HG03565 (cell line): ENCODE data around the gene ZNF583.

ENCODE experiments used
- ATAC-seq: cut with Tn5 transposase; IDR thresholded peaks from one replicate; pipeline ENCODE4 v1.9.1; 2021; ENCODE audit warnings: mild to moderate bottlenecking, moderate library complexity; ENCODE audit not compliant: unreplicated experiment

ZNF583 gene

DNA sequence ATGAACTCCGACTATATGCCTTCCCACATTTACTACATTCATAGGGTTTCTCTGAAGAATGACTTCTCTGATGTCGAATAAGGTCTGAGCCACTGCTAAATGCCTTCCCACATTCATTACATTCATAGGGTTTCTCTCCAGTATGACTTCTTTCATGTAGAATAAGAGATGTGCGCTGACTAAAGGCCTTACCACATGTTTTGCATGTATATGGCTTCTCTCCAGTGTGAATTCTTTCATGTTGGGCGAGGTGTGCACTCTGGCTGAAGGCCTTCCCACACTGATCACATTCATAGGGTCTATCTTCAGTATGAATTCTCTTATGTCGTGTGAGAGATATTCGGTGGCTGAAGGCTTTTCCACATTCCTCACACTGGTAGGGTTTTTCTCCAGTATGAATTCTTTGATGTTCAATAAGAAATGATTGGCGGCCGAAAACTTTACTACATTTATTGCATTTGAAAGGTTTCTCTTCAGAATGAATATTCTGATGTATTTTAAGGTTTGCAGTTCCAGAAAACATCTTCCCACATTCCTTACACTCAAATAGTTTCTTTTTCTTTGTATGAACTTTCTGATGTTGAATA lies 37.2 kb downstream of the ZNF583 start:
- no peak for ATAC-seq

GRCh38 chr19:56474308-56474707 lies 70.2 kb downstream of the ZNF583 start:
- ATAC-seq = no peak

DNA sequence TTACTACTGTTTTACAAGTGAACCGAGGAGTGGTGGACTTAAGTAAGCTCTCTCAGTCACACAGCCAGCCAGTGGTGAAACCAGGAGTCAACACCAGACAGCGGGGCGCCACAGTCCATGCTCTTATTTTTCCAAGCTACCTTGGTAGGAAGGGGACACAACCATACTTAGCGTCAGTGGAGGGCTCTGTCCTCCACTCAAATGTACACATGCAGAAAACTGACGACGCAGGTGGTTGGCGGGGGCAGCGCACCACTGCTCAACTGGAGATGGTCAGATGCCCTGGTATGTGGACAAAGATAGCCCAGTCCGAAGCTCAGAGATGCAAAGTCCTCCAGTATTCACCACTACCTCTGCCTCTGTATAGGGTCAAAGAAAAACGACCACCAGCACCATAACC lies 72.0 kb downstream of the ZNF583 start:
- ATAC-seq = no peak
